ENCODE results near the gene COMMD9.

The COMMD9 gene

DNA sequence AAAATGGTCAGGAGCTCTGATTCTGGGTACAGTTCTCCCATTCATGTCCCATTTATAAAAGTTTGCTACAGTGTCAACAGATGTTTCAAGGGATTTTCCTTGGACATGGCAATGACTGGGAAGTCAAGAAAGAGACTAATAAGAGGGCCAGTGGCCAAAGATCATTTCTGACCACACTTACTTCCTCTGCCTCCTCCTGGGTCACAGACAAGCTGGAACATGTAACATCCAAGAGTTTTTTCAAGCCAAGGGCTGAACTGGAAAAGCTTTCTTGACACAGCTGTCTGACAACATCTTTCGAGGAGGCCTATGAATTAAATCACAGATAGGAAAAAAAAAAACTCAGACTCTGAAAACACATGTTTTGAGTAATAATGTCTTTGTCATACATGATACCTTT lies 8.7 kb downstream of the COMMD9 start:
- in situ Hi-C loops (cut with MboI; ENCODE audit: low pct_unique_long_range_greater_than_20kb, low sequenced_read_pairs, unreplicated experiment), result no loop called here

DNA sequence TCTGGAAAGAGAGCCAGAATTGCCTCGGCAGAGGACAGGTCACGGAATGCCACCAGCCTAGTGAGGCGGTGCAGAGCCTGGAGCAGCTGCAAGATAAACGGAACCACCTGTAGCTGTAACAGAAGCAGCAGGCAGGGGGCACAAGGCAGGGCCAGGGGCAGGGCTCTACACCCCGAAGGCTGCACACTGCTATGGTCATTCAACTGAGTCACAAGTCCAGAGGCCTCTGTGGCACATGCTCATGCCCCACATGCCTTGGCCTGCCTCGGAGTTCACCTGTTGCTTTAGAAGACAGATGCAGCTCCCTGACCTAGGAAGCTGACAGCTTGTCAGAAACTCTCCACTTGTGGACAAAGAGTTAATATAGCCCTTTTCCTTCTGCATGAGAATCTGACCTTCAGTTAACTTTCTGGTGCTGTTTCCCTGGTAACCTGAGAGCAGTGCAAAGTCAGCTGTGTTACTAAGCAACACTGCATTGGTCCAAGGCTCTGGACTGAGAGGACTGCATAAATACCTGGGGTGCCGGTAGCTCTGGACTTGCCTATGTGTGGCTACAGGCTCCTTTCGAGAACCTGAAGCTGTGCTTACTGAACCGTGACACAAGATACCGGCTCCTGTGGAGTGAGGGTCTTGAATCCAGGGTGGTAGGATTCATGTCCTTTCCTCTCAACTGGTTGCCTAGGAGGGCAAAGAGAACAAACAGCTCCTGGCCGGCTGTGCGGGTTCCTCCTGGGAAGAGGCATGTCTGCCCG lies 10.5 kb downstream of the COMMD9 start:
- in situ Hi-C loops (cut with MboI; ENCODE audit: low pct_unique_long_range_greater_than_20kb, low sequenced_read_pairs, unreplicated experiment), result no loop called here
- no peak for TF ChIP-seq CTCF (IDR thresholded peaks at IDR 0.05; ENCODE audit: extremely low read depth, insufficient read depth, missing control alignments)

More for the DNA sequence above, 8.7 kb downstream of the COMMD9 start:
- DNase-seq (ENCODE audit: low spot score), result no peak
- no peak for TF ChIP-seq CTCF (IDR thresholded peaks at IDR 0.05; ENCODE audit: extremely low read depth, insufficient read depth, missing control alignments)

GRCh38 chr11:36274414-36274813 lies 14.8 kb downstream of the COMMD9 start:
- DNase-seq (ENCODE audit: low spot score), result no peak
- no peak for TF ChIP-seq CTCF (IDR thresholded peaks at IDR 0.05; ENCODE audit: extremely low read depth, insufficient read depth, missing control alignments)
- in situ Hi-C loops (cut with MboI; ENCODE audit: low pct_unique_long_range_greater_than_20kb, low sequenced_read_pairs, unreplicated experiment), result loop anchor here (25.0 kb wide), 1 partner anchor 462 kb away; no protein-coding TSS in a partner anchor

More for the DNA sequence above, 10.5 kb downstream of the COMMD9 start:
- DNase-seq (ENCODE audit: low spot score), result no peak

DNA sequence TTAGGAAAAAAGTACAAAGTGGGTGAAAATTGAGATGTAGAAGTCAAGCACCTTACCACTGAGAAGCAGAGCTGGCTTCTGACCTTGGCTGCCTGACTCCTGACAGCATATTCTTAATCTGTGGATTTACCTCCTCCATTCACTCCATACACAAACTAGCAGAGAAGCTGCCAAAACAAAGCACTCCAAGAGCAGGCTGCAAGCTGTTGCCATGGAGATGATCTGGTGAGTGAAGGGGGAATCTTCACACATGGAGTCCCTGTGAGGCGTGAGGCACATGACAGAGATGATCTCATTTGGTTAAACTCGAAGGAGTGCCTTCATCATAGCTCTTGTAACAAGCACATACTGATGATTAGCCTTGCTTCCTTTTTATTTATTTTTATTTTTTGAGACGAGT lies 16.1 kb downstream of the COMMD9 start:
- in situ Hi-C loops (cut with MboI; ENCODE audit: low pct_unique_long_range_greater_than_20kb, low sequenced_read_pairs, unreplicated experiment), result loop anchor here (25.0 kb wide), 1 partner anchor 461 kb away; no protein-coding TSS in a partner anchor
- no peak for DNase-seq (ENCODE audit: low spot score)
- no peak for TF ChIP-seq CTCF (IDR thresholded peaks at IDR 0.05; ENCODE audit: extremely low read depth, insufficient read depth, missing control alignments)

GRCh38 chr11:36271794-36272407 lies 17.3 kb downstream of the COMMD9 start:
- TF ChIP-seq CTCF (IDR thresholded peaks at IDR 0.05; ENCODE audit: extremely low read depth, insufficient read depth, missing control alignments), result no peak
- in situ Hi-C loops (cut with MboI; ENCODE audit: low pct_unique_long_range_greater_than_20kb, low sequenced_read_pairs, unreplicated experiment), result loop anchor here (25.0 kb wide), 1 partner anchor 460 kb away; no protein-coding TSS in a partner anchor

DNA sequence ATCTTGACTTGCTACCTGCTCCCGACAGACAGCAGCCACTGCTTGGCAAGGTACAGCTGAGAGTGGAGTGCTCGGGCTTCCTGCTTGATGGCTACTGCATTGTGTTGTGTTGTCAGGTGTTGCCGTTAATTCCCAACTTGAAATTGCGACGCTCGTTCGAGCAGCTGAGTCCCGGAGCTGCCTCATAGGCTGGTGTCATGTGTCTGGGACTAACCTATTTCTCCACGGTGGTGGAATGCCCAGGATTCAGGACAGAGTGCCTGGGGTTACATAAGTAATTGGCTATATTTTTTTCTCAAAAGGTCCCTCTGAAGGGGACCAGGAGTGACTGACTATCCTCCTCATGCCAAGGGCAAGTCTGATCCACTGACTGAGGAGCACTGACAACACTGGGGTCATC lies 18.5 kb downstream of the COMMD9 start:
- TF ChIP-seq CTCF (IDR thresholded peaks at IDR 0.05; ENCODE audit: extremely low read depth, insufficient read depth, missing control alignments), result no peak
- in situ Hi-C loops (cut with MboI; ENCODE audit: low pct_unique_long_range_greater_than_20kb, low sequenced_read_pairs, unreplicated experiment), result loop anchor here (25.0 kb wide), 1 partner anchor 458 kb away; no protein-coding TSS in a partner anchor
- DNase-seq (ENCODE audit: low spot score), result no peak

More at GRCh38 chr11:36271794-36272407, 17.3 kb downstream of the COMMD9 start:
- no peak for DNase-seq (ENCODE audit: low spot score)
